IMR-90 (cell line): ENCODE measurements around the gene PLCB4. TPM values are rescaled to one million over a fixed set of nuclear protein-coding genes. Genes with fewer than 3 reads are reported as not detected.
A peak's percentile ranks its signal among the peaks of the same experiment; 100 is the strongest.

Experiments
- ATAC-seq: fragments of 200-7000 bp; cut with Tn5 transposase; 2 replicates; pipeline ENCODE4 v1.9.1; 2020; ENCODE audit warnings: low read depth, mild to moderate bottlenecking, moderate library complexity
- BruUV-seq: library from RNA; stranded (reverse); fragments of 400-500 nt; replicated peaks from 2 replicates; lab custom pipeline; 2021; lab: Mats Ljungman, UMichigan
- CTCF ChIA-PET: fragments of 300-600 bp; formaldehyde crosslinking; extraction: SDS; loops from one replicate; lab custom pipeline; 2021; ENCODE audit warnings: antibody characterized with exemption; lab: Yijun Ruan, JAX
- POLR2A ChIA-PET: fragments of 300-600 bp; sonication (Branson Sonifier 250); formaldehyde crosslinking; loops from one replicate; lab custom pipeline; 2022; ENCODE audit warnings: antibody characterized with exemption; ENCODE audit not compliant: unreplicated experiment; lab: Charles Lee
- DNase-seq: peaks from one replicate; pipeline ENCODE4 v3.0.0; 2013
- H2AFZ ChIP-seq: replicated peaks from 2 replicates; pipeline ENCODE3; 2013; ENCODE audit warnings: low read length, mild to moderate bottlenecking; ENCODE audit not compliant: poor library complexity
- H2AK5ac ChIP-seq: 2 replicates; pipeline ENCODE4 v1.6.1; 2013; ENCODE audit warnings: low read depth, low read length, inconsistent platforms
- H2AK9ac ChIP-seq: replicated peaks from 2 replicates; pipeline ENCODE3; 2013; ENCODE audit warnings: mild to moderate bottlenecking, low read depth, low read length, moderate library complexity; ENCODE audit not compliant: poor library complexity
- H2BK120ac ChIP-seq: 2 replicates; pipeline ENCODE4 v1.6.1; 2013; ENCODE audit warnings: low read depth, low read length, inconsistent platforms
- H2BK15ac ChIP-seq: 3 replicates; pipeline ENCODE4 v1.6.1; 2013; ENCODE audit warnings: low read depth, low read length, inconsistent platforms
- H2BK20ac ChIP-seq: 2 replicates; pipeline ENCODE4 v1.6.1; 2013; ENCODE audit warnings: low read depth, mild to moderate bottlenecking, inconsistent platforms, low read length, moderate library complexity
- H2BK5ac ChIP-seq: 2 replicates; pipeline ENCODE4 v1.6.1; 2013; ENCODE audit warnings: mild to moderate bottlenecking, low read depth, low read length, inconsistent platforms; ENCODE audit not compliant: poor library complexity, severe bottlenecking
- H3K14ac ChIP-seq: replicated peaks from 2 replicates; pipeline ENCODE4 v1.6.1; 2013; ENCODE audit warnings: low read depth, low read length, inconsistent platforms
- H3K18ac ChIP-seq: 2 replicates; pipeline ENCODE4 v1.6.1; 2013; ENCODE audit warnings: low read depth, low read length, control low read depth
- H3K23ac ChIP-seq: 2 replicates; pipeline ENCODE4 v1.6.1; 2013; ENCODE audit warnings: low read depth, low read length, inconsistent platforms
- H3K27ac ChIP-seq: 2 replicates; pipeline ENCODE4 v1.5.1; 2013; ENCODE audit warnings: mild to moderate bottlenecking, control low read depth, low read length; ENCODE audit not compliant: insufficient read depth
- H3K27me3 ChIP-seq: 2 replicates; pipeline ENCODE4 v1.6.1; 2013; ENCODE audit warnings: low read length; ENCODE audit not compliant: control insufficient read depth, insufficient read depth
- H3K36me3 ChIP-seq: 2 replicates; pipeline ENCODE4 v1.6.1; 2013; ENCODE audit warnings: low read length, mixed read lengths; ENCODE audit not compliant: control insufficient read depth, insufficient read depth
- H3K4ac ChIP-seq: 2 replicates; pipeline ENCODE4 v1.6.1; 2013; ENCODE audit warnings: low read depth, low read length, inconsistent platforms
- H3K4me1 ChIP-seq: 2 replicates; pipeline ENCODE4 v1.6.1; 2013; ENCODE audit warnings: low read length, mixed read lengths; ENCODE audit not compliant: control insufficient read depth, insufficient read depth
- H3K4me2 ChIP-seq: 2 replicates; pipeline ENCODE4 v1.6.1; 2013; ENCODE audit warnings: low read depth, mild to moderate bottlenecking, control low read depth, low read length, moderate library complexity
- H3K4me3 ChIP-seq: 2 replicates; pipeline ENCODE4 v1.5.1; 2013; ENCODE audit warnings: low read depth, mild to moderate bottlenecking, control low read depth, low read length, moderate library complexity; ENCODE audit not compliant: insufficient read depth
- H3K56ac ChIP-seq: 2 replicates; pipeline ENCODE4 v1.6.1; 2013; ENCODE audit warnings: low read length, inconsistent platforms; ENCODE audit not compliant: insufficient read depth; ENCODE audit errors: extremely low read depth
- H3K79me1 ChIP-seq, 2 experiments: 2 replicates each; pipeline ENCODE4 v1.6.1; 2013; ENCODE audit warnings: low read length in 2 of 2, inconsistent platforms in 1 of 2, low read depth in 1 of 2
- H3K9ac ChIP-seq: 2 replicates; pipeline ENCODE4 v1.6.1; 2013; ENCODE audit warnings: low read depth, low read length, control low read depth
- H3K9me1 ChIP-seq: 2 replicates; pipeline ENCODE4 v1.6.1; 2013; ENCODE audit warnings: low read length, inconsistent platforms; ENCODE audit not compliant: insufficient read depth
- H3K9me3 ChIP-seq: 2 replicates; pipeline ENCODE4 v1.6.1; 2013; ENCODE audit warnings: low read length; ENCODE audit not compliant: control insufficient read depth, insufficient read depth
- H4K20me1 ChIP-seq: 2 replicates; pipeline ENCODE4 v1.6.1; 2013; ENCODE audit warnings: low read length, inconsistent platforms; ENCODE audit not compliant: insufficient read depth
- H4K5ac ChIP-seq: 2 replicates; pipeline ENCODE4 v1.6.1; 2013; ENCODE audit warnings: mild to moderate bottlenecking, low read depth, low read length, control low read depth
- H4K8ac ChIP-seq, 2 experiments: 2 replicates each; pipeline ENCODE4 v1.6.1; 2013; ENCODE audit warnings: low read depth in 2 of 2, low read length in 2 of 2, control low read depth in 1 of 2, inconsistent platforms in 1 of 2
- H4K91ac ChIP-seq: 2 replicates; pipeline ENCODE4 v1.6.1; 2013; ENCODE audit warnings: low read depth, low read length, inconsistent platforms; ENCODE audit not compliant: insufficient read depth
- MXI1 ChIP-seq: IDR thresholded peaks from 2 replicates; pipeline ENCODE4 v1.6.1; 2012; ENCODE audit warnings: low read depth, mild to moderate bottlenecking, low read length, moderate library complexity, borderline replicate concordance
- WGBS, 2 experiments: methylation state at CpG; one replicate each; pipeline versions ENCODE4 v1.1.5 to v1.1.7; 2013; ENCODE audit warnings: missing lambda C conversion rate in 2 of 2; ENCODE audit not compliant: insufficient read length in 1 of 2; ENCODE audit errors: extremely low coverage in 2 of 2; 5-methylcytosine and 5-hydroxymethylcytosine counted together
- dilution Hi-C: fragments of 300-500 bp; cut with HindIII; formaldehyde crosslinking; loops from one replicate; pipeline ENCODE4 v1.14.3; 2018; ENCODE audit warnings: low sequenced_read_pairs; ENCODE audit not compliant: unreplicated experiment
- in situ Hi-C: fragments of 300-500 bp; cut with MboI; formaldehyde crosslinking; loops from 3 replicates; pipeline ENCODE4 v1.14.3; 2019; ENCODE audit warnings: low sequenced_read_pairs, inconsistent platforms, mixed read lengths
- intact Hi-C: fragments of 100-400 bp; cut with micrococcal nuclease; formaldehyde crosslinking; loops from 2 replicates; pipeline ENCODE4 v1.10.0; 2022
- polyA plus RNA-seq, 3 experiments: library from polyadenylated mRNA; depleted of rRNA; stranded (reverse); fragments of >200 nt; gene quantifications; 2 replicates each; pipeline ENCODE4 v1.2.3, GENCODE V29; 2012; ENCODE audit warnings: low replicate concordance in 1 of 3
- total RNA-seq: library from RNA; depleted of rRNA; stranded (reverse); fragments of >200 nt; gene quantifications from 2 replicates; pipeline ENCODE4 v1.2.3, GENCODE V29; 2012

Gene PLCB4
- total and polyA plus RNA-seq, 2 of the 4 experiments (the other 2 are of a cell fraction) = 12.5 to 24.0 TPM

DNA sequence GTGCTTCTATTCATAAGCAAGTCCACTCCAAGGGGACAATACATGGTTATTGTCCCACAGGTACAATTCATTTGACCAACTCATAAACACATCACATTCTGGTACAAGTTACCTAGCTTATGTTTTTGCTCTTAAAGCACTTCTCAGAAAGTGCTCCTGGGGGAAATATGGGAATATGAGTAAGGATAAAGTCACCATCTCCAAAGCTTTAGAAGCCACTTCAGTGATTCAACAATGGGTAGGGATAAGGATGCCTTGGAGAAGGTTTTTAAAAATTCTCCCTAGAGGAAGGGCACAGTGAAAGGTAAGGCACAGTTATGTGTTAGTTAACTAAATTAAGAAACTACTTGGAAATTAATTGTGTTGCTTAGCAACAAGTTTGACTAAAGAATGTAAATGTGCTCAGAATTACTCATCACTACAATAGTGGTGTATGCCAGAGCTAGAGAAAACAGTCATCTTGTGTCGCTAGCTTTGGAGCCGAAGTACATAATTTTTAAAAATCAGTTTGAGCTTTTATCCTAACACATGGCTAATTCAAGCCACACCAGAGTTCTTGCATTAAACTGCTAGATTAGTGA is 406.0 kb downstream of the PLCB4 start:
- dilution Hi-C loops = no loop called here
- Histone ChIP-seq H2BK20ac (no peak overlapping the region), H3K4me2 (no peak overlapping the region)

More for the DNA sequence above, 406.0 kb downstream of the PLCB4 start:
- no peak overlapping the region for H2AK9ac ChIP-seq
- no peak overlapping the region for H3K23ac ChIP-seq
- no peak overlapping the region for H2BK120ac ChIP-seq
- no peak overlapping the region for H3K4ac ChIP-seq
- H3K56ac ChIP-seq = no peak overlapping the region
- H2BK15ac ChIP-seq = no peak overlapping the region
- H4K91ac ChIP-seq = no peak overlapping the region
- H2BK5ac ChIP-seq = no peak overlapping the region
- no peak overlapping the region for H2AFZ ChIP-seq
- H3K9me1 ChIP-seq = peaks cover 4% of the 10 kb centered on the region
- H3K14ac ChIP-seq = no peak overlapping the region
- intact Hi-C loops (loop anchor here (5.0 kb wide), 1 partner anchor 137 kb away; no protein-coding TSS in a partner anchor), in situ Hi-C loops (no loop called here)
- no peaks in the 10 kb centered on the region for H3K27me3 ChIP-seq
- H2AK5ac ChIP-seq = no peak overlapping the region
- ChIA-PET POLR2A (no interaction called here), CTCF (interaction anchor here (0.8 to 1.4 kb wide), 2 partner anchors 67 to 135 kb away, joined by 3 read pairs; no protein-coding TSS in a partner anchor)
- 0 out of 2 replicates have a peak, but pooled peaks cover 2% of the 10 kb centered on the region for H3K36me3 ChIP-seq
- 0 out of 2 replicates have a peak, but pooled peaks cover 4% of the 10 kb centered on the region for H4K20me1 ChIP-seq
- H3K79me1 ChIP-seq = no peaks in the 10 kb centered on the region; a peak in 1 of 4 replicates
- H3K9me3 ChIP-seq = no peaks in the 10 kb centered on the region
- no peak overlapping the region for H3K18ac ChIP-seq
- H3K4me3 ChIP-seq = no peak overlapping the region
- WGBS, 2 experiments = no CpG with 5 or more reads among the region's 2 CpGs
- ATAC-seq = peak; percentile 75
- H4K8ac ChIP-seq = no peak overlapping the region
- no peak overlapping the region for H3K9ac ChIP-seq
- H4K5ac ChIP-seq = no peak overlapping the region
- TF ChIP-seq MXI1 = no peak
- no peak overlapping the region for H3K27ac ChIP-seq
- DNase-seq = peak; percentile 53
- H3K4me1 ChIP-seq = no peaks in the 10 kb centered on the region
- no TSS peak for BruUV-seq
